AG08395 (cell line): ENCODE measurements around the gene RAB11B.
"Not testable (repeated sequence)": the region's sequence is repeated elsewhere in the genome, so short reads cannot be mapped to it uniquely, and the experiment has no call there.

Experiments used
- DNase-seq: peaks from one replicate; pipeline ENCODE4 v3.0.0; 2012; ENCODE audit warnings: mixed read lengths, low spot score

RAB11B gene

GRCh38 chr19:8389891-8390616 is at the start of gene RAB11B:
Gene RAB11B (plus strand): TSS chr19:8390360. CDS start chr19:8390417, 57 bp downstream.
- peak; percentile 99 for DNase-seq

DNA sequence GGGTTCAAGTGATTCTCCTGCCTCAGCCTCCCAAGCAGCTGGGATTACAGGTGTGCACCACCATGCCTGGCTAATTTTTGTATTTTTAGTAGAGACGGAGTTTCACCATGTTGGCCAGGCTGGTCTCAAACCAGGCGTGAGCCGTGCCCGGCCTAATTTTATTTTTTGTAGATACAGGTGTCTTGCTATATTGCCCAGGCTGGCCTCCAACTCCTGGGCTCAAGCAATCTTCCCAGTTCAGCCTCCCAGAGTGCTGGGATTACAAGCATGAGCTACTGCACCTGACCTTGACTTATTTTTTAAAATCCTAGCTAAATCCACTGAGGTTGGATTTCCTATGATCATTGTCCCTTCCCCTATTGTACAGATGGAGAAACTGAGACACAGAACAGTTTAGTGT is 48.7 kb upstream of the RAB11B start:
- not testable (repeated sequence) for DNase-seq

- DNase-seq, result peak; percentile 1
These were observed 47.9 kb upstream of the RAB11B start for GRCh38 chr19:8342316-8342683.

DNA sequence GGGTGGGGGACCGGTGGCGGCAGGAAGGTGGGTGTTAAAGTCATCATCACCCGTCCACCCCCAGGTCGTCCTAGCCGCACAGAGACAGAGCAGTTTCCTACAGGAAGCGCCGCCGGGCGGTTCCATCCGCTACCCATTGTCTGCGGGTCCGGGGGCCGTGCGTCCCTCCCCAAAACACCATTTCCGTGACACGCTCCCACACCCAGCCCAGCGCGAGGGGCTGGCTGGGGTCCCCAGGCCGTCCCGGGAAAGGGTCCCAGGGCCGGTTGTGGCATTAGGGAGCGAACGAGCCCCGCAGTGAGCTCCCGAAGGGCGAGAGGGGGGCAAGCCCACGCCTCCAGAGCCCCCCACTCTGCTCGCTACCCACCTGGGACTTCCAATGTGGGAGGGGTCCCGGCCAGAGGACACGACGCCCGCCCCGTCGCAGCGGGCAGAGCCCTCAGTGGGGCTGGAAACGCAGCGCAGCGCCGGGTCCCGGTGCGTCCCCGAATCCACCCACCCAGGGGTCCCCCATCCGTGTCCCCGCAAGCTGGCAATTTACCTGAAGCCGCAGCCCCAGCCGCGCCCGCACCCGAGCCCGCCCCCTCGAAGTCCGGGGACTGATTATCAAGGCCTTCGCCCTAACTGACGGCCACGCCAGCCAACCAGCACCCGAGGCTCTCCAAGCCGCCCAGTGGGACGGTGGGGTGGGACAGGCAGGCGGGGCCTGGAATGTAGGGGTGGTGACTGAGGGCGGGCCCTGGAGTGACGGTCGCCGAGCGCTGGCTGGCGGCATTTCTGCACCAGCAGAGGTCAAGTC is 47.3 kb upstream of the RAB11B start, which contains the start of gene KANK3:
Gene KANK3 (minus strand): TSS at position 579 of the 799 bp plus-strand sequence. CDS start 5,434 bp downstream, outside the sequence.
- peak; percentile 98 for DNase-seq

GRCh38 chr19:8343483-8343844 is 46.7 kb upstream of the RAB11B start:
- DNase-seq, result no peak

- DNase-seq, result not testable (repeated sequence)
These were observed 40.4 kb upstream of the RAB11B start for GRCh38 chr19:8349629-8350372.

GRCh38 chr19:8352134-8352827 is 37.9 kb upstream of the RAB11B start:
- peak; percentile 3 for DNase-seq

- not testable (repeated sequence) for DNase-seq
These were observed 37.3 kb upstream of the RAB11B start for GRCh38 chr19:8352845-8353244.

DNA sequence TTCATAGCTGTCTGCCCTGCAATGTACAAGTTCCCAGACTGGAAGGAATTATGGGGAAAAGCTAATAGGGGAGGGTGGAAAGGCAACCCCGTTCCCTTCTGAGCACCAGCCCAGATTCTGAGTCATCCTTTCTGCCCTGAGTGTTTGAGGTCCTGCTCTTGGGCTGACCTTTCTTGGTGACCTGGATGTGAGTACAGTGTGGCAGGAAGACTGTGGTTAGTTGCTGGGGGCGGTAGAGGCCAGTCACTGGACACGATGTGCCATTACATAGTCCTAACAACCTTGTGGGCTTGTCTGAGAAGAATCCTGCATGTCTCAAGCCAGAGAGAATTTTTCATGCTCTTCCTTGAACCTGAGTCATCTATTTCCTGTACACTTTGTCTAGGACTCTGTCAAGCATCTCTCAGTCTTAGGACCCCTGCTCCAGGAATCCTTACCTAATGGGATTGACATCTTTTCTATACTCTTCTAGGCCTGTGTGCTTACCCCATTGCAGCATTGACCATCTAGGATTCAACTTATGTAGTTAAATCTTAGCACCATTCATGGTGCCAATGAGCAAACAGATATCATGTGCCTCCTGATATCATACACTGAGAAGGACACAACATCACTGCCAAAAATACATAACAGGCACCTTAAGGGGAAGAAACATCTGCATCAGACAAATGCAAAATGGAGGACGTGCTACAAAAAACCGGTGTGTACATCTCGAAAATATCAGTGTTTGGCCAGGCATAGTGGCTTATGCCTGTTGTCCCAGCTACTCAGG is 34.3 kb upstream of the RAB11B start:
- DNase-seq, result peak; percentile 86

- no peak for DNase-seq
These were observed 33.1 kb upstream of the RAB11B start for GRCh38 chr19:8357007-8357521.

DNA sequence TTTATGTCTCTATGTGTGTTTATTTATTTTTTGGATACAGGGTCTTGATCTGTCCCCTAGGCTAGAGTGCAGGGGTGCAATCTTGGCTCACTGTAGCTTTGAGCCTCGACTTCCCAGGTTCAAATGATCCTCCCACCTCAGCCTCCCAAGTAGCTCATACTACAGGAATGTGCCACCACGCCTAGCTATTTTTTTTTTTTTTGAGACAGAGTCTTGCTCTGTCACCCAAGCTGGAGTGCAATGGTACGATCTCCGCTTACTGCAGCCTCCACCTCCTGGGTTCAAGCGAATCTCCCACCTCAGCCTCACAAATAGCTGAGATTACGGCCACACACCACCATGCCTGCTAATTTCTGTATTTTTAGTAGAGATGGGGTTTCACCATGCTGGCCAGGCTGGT is 31.2 kb upstream of the RAB11B start:
- DNase-seq, result no peak

- DNase-seq, result no peak
These were observed 30.0 kb upstream of the RAB11B start for GRCh38 chr19:8360196-8360595.

- DNase-seq, result peak; percentile 96
These were observed 28.0 kb upstream of the RAB11B start for GRCh38 chr19:8361921-8362793.

- DNase-seq, result peak; percentile 73
These were observed 26.1 kb upstream of the RAB11B start, which contains the start of gene ANGPTL4 for GRCh38 chr19:8363803-8364771. Gene ANGPTL4 (plus strand): TSS chr19:8364155. CDS start chr19:8364322, 167 bp downstream.

GRCh38 chr19:8366121-8366581 is 24.0 kb upstream of the RAB11B start:
- no peak for DNase-seq

DNA sequence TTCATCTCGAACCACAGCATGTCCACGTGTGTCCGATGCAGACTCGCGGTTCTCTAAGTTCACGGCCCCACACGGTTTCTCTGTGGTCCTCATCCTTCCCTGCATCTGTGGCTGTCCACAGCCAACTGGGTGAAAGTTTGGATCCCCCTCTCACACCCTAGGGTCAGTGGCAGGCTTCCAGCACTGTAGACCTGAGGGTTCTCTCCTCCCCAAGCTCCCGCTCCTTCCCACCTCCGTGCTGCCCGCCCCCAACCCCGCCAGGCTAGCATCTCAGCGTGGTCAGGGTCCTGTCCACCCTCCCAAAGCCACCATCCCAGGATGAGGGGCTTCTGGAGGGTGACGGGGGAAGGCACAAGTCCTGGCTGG is 23.2 kb upstream of the RAB11B start:
- DNase-seq, result no peak

DNA sequence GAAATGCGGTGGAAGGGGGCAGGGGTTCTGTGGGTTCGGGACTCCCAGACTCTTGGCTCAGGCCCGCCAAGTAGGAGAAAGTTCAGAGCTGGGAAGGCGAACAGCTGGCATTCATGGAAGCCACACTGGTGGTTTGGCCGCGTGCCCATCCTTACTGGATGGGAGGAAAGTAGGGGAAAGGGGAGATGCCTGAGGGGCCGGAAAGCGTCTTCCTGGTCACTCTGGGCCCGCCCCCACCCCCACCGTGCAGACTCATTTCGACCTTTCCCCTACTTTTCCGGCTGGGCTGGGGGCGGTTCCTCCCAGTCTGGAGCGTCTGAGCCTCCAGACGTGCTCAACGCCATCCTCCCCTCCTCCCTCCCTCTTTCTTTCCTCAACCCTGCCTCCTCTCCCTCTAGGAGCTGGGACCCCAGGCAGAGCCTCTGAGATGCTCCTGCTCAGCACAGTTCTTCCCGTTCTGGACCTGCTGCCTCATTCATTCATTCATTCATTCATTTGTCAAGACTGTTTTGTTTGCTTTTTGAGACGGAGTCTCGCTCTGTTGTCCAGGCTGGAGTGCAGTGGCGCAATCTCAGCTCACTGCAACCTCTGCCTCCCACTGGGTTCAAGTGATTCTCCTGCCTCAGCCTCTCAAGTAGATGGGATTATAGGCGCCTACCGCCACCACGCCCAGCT is 22.7 kb upstream of the RAB11B start:
- peak; percentile 89 for DNase-seq
